ENCODE results near the gene CASP4.

DNA sequence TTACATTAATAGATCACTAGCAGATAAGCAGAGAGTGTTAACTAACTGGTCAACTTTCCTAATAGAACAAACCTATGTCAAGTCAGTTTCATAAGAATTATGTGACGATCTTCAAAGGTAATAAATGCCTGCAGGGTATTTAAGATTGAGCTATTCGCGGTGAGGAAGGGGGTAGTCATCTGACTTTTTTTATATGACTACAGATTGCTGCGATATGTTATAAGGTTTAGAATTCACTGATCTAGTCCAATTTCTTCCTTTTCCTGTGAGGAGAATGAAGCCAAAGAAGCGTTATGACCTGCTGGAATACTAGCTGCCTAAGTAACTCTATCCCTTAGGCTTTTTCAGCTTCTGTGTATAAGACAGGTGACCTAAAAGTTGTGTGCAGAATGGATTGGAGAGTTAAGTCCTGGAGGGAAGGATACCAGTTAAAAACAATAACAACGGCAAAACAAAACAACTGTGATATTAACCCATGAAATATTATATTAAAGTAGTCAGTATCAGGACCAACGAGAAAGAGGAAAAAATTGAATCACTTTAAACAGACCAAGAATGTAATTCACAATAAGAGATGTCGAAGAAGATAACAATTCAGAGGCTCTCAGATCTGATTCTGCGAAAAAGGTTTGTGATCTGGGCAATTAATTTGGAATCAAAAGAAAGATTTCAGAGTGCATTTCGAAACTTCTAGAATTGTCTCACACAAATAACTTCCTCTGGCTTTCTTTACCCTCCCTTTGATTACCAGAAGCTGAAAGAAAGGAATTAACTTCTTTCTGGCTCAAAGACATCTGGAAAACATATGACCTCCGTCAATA is 630 bp downstream of the CASP4 start:
- no peak for TF ChIP-seq EP300 (IDR thresholded peaks at IDR 0.05)
- TF ChIP-seq, protein P1, sequence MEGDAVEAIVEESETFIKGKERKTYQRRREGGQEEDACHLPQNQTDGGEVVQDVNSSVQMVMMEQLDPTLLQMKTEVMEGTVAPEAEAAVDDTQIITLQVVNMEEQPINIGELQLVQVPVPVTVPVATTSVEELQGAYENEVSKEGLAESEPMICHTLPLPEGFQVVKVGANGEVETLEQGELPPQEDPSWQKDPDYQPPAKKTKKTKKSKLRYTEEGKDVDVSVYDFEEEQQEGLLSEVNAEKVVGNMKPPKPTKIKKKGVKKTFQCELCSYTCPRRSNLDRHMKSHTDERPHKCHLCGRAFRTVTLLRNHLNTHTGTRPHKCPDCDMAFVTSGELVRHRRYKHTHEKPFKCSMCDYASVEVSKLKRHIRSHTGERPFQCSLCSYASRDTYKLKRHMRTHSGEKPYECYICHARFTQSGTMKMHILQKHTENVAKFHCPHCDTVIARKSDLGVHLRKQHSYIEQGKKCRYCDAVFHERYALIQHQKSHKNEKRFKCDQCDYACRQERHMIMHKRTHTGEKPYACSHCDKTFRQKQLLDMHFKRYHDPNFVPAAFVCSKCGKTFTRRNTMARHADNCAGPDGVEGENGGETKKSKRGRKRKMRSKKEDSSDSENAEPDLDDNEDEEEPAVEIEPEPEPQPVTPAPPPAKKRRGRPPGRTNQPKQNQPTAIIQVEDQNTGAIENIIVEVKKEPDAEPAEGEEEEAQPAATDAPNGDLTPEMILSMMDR (IDR thresholded peaks at IDR 0.05): no peak
- no peak for TF ChIP-seq POLR2A (IDR thresholded peaks at IDR 0.05)
